Measurements from ENCODE around the gene CTTNBP2NL. TPM values are rescaled to one million over a fixed set of nuclear protein-coding genes. Genes with fewer than 3 reads are reported as not detected.

CTTNBP2NL gene
- total and polyA plus RNA-seq, 4 donors = 1.7 to 4.4 (median 3.0) TPM

GRCh38 chr1:112460615-112461014, 64.6 kb downstream of the CTTNBP2NL start:
- H3K36me3 ChIP-seq (ENCODE audit: control insufficient read depth in 4 of 4, insufficient read depth in 3 of 4, low read depth in 1 of 4, low read length in 3 of 4) = peaks cover 0 to 14% (median 7%) of the 10 kb centered on the region in 4 donors
- no peak for DNase-seq (ENCODE audit: low spot score)
- H3K27me3 ChIP-seq (ENCODE audit: control insufficient read depth in 4 of 4, insufficient read depth in 4 of 4, low read length in 3 of 4) = no peaks in the 10 kb centered on the region
- H3K4me1 ChIP-seq (ENCODE audit: control insufficient read depth in 4 of 4, insufficient read depth in 4 of 4, low read length in 3 of 4) = peaks cover 0 to 1% (median 0%) of the 10 kb centered on the region in 4 donors
- TF ChIP-seq JUND (IDR thresholded peaks at IDR 0.05) (no peak), GABPA (IDR thresholded peaks at IDR 0.05 in 1 of 2, conservative IDR thresholded peaks at IDR 0.05 in 1 of 2) (no peak), RXRA (IDR thresholded peaks at IDR 0.05) (no peak), ATF3 (IDR thresholded peaks at IDR 0.05) (no peak), YY1 (IDR thresholded peaks at IDR 0.05) (no peak), SP1 (IDR thresholded peaks at IDR 0.05) (no peak), EGR1 (IDR thresholded peaks at IDR 0.05; ENCODE audit: low read depth in 2 of 2) (no peak)
- TF ChIP-seq, protein P1, sequence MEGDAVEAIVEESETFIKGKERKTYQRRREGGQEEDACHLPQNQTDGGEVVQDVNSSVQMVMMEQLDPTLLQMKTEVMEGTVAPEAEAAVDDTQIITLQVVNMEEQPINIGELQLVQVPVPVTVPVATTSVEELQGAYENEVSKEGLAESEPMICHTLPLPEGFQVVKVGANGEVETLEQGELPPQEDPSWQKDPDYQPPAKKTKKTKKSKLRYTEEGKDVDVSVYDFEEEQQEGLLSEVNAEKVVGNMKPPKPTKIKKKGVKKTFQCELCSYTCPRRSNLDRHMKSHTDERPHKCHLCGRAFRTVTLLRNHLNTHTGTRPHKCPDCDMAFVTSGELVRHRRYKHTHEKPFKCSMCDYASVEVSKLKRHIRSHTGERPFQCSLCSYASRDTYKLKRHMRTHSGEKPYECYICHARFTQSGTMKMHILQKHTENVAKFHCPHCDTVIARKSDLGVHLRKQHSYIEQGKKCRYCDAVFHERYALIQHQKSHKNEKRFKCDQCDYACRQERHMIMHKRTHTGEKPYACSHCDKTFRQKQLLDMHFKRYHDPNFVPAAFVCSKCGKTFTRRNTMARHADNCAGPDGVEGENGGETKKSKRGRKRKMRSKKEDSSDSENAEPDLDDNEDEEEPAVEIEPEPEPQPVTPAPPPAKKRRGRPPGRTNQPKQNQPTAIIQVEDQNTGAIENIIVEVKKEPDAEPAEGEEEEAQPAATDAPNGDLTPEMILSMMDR (IDR thresholded peaks at IDR 0.05; ENCODE audit: low read depth, low read length, missing input control) = no peak
- TF ChIP-seq, protein P2, sequence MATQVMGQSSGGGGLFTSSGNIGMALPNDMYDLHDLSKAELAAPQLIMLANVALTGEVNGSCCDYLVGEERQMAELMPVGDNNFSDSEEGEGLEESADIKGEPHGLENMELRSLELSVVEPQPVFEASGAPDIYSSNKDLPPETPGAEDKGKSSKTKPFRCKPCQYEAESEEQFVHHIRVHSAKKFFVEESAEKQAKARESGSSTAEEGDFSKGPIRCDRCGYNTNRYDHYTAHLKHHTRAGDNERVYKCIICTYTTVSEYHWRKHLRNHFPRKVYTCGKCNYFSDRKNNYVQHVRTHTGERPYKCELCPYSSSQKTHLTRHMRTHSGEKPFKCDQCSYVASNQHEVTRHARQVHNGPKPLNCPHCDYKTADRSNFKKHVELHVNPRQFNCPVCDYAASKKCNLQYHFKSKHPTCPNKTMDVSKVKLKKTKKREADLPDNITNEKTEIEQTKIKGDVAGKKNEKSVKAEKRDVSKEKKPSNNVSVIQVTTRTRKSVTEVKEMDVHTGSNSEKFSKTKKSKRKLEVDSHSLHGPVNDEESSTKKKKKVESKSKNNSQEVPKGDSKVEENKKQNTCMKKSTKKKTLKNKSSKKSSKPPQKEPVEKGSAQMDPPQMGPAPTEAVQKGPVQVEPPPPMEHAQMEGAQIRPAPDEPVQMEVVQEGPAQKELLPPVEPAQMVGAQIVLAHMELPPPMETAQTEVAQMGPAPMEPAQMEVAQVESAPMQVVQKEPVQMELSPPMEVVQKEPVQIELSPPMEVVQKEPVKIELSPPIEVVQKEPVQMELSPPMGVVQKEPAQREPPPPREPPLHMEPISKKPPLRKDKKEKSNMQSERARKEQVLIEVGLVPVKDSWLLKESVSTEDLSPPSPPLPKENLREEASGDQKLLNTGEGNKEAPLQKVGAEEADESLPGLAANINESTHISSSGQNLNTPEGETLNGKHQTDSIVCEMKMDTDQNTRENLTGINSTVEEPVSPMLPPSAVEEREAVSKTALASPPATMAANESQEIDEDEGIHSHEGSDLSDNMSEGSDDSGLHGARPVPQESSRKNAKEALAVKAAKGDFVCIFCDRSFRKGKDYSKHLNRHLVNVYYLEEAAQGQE (IDR thresholded peaks at IDR 0.05) = no peak
- TF ChIP-seq, protein P3, sequence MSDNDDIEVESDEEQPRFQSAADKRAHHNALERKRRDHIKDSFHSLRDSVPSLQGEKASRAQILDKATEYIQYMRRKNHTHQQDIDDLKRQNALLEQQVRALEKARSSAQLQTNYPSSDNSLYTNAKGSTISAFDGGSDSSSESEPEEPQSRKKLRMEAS (IDR thresholded peaks at IDR 0.05) = no peak
- no peak overlapping the region for H3K9ac ChIP-seq (ENCODE audit: low read depth in 1 of 2, low read length in 2 of 2)
- H3K9me3 ChIP-seq (ENCODE audit: control insufficient read depth in 4 of 4, low read length in 3 of 4) = no peaks in the 10 kb centered on the region
- H3K4me3 ChIP-seq (ENCODE audit: low read depth in 1 of 3, low read length in 3 of 3) = no peak overlapping the region
- H3K27ac ChIP-seq (ENCODE audit: low read depth in 1 of 2, low read length in 2 of 2) = no peak overlapping the region
- WGBS = 82% methylated on average over 2 of the region's 2 CpGs

DNA sequence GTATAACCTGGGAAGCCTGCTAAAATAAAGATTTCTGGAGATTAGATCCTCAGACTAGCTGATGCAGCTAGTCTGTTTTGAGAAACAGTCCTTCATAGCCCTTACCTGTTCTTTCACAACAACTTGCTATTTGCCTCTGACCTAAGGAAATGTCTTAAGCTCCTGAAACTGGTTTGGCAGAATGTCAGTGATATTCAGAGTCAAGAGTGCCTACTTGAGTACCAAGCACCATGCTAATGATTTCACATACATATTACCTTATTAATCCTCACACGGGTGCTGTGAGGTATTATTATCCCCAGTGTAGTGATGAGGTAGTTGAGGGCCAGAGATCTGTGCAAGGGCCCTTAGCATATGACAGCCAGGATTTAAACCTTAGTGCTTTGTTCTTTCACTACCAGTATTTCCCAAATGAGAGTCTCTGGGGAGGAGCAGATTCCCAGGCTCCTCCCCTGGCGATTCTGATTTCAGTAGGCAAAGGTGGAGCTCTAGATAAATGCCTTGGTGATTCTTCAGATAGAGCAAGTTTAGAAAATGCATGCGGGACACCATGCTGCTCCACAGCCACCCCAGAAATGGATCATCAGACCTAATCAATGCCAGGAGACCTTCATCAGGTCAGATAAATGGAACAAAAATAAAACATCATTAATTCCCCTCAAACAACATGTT, 65.3 kb downstream of the CTTNBP2NL start:
- no peak overlapping the region for H3K4me3 ChIP-seq (ENCODE audit: low read depth in 1 of 3, low read length in 3 of 3)
- no peaks in the 10 kb centered on the region for H3K27me3 ChIP-seq (ENCODE audit: control insufficient read depth in 4 of 4, insufficient read depth in 4 of 4, low read length in 3 of 4)
- H3K36me3 ChIP-seq (ENCODE audit: control insufficient read depth in 4 of 4, insufficient read depth in 3 of 4, low read depth in 1 of 4, low read length in 3 of 4) = peaks cover 0 to 9% (median 4%) of the 10 kb centered on the region in 4 donors
- H3K9me3 ChIP-seq (ENCODE audit: control insufficient read depth in 4 of 4, low read length in 3 of 4) = no peaks in the 10 kb centered on the region
- DNase-seq (ENCODE audit: low spot score) = no peak
- H3K27ac ChIP-seq (ENCODE audit: low read depth in 1 of 2, low read length in 2 of 2) = no peak overlapping the region
- H3K9ac ChIP-seq (ENCODE audit: low read depth in 1 of 2, low read length in 2 of 2) = no peak overlapping the region
- peaks cover 0 to 7% (median 4%) of the 10 kb centered on the region in 4 donors for H3K4me1 ChIP-seq (ENCODE audit: control insufficient read depth in 4 of 4, insufficient read depth in 4 of 4, low read length in 3 of 4)
- WGBS = 75% methylated on average over 3 of the region's 3 CpGs
- TF ChIP-seq RAD21 (IDR thresholded peaks at IDR 0.05) = no peak
- TF ChIP-seq ATF3 (IDR thresholded peaks at IDR 0.05) = no peak
- no peak for TF ChIP-seq JUND (IDR thresholded peaks at IDR 0.05)
- TF ChIP-seq FOXA2 (IDR thresholded peaks at IDR 0.05) = no peak
- TF ChIP-seq, protein P4, sequence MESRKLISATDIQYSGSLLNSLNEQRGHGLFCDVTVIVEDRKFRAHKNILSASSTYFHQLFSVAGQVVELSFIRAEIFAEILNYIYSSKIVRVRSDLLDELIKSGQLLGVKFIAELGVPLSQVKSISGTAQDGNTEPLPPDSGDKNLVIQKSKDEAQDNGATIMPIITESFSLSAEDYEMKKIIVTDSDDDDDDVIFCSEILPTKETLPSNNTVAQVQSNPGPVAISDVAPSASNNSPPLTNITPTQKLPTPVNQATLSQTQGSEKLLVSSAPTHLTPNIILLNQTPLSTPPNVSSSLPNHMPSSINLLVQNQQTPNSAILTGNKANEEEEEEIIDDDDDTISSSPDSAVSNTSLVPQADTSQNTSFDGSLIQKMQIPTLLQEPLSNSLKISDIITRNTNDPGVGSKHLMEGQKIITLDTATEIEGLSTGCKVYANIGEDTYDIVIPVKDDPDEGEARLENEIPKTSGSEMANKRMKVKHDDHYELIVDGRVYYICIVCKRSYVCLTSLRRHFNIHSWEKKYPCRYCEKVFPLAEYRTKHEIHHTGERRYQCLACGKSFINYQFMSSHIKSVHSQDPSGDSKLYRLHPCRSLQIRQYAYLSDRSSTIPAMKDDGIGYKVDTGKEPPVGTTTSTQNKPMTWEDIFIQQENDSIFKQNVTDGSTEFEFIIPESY (IDR thresholded peaks at IDR 0.05) = no peak
- TF ChIP-seq GABPA (IDR thresholded peaks at IDR 0.05 in 1 of 2, conservative IDR thresholded peaks at IDR 0.05 in 1 of 2) = no peak
- TF ChIP-seq EGR1 (IDR thresholded peaks at IDR 0.05; ENCODE audit: low read depth in 2 of 2) = no peak
- TF ChIP-seq, protein P2 (IDR thresholded peaks at IDR 0.05) = no peak
- TF ChIP-seq TAF1 (conservative IDR thresholded peaks at IDR 0.05) = no peak
- TF ChIP-seq NR2F2 (IDR thresholded peaks at IDR 0.05) = no peak
- no peak for TF ChIP-seq FOXA1 (IDR thresholded peaks at IDR 0.05)
- TF ChIP-seq YY1 (IDR thresholded peaks at IDR 0.05) = no peak
- no peak for TF ChIP-seq HNF4A (conservative IDR thresholded peaks at IDR 0.05)
- TF ChIP-seq, protein P3 (IDR thresholded peaks at IDR 0.05) = no peak
- TF ChIP-seq SP1 (IDR thresholded peaks at IDR 0.05) = no peak
- no peak for TF ChIP-seq RXRA (IDR thresholded peaks at IDR 0.05)
- no peak for TF ChIP-seq HNF4G (IDR thresholded peaks at IDR 0.05)
